ENCODE results near the gene MRPL44.
"Not testable (repeated sequence)": the region's sequence is repeated elsewhere in the genome, so short reads cannot be mapped to it uniquely, and the experiment has no call there.

The MRPL44 gene

GRCh38 chr2:223936862-223937326, 20.4 kb upstream of the MRPL44 start:
- DNase-seq (ENCODE audit: low spot score): no peak

- no peak for DNase-seq (ENCODE audit: low spot score)
These were observed 19.7 kb upstream of the MRPL44 start for GRCh38 chr2:223937535-223937934.

GRCh38 chr2:223939438-223939837, 17.8 kb upstream of the MRPL44 start:
- not testable (repeated sequence) for DNase-seq (ENCODE audit: low spot score)

- DNase-seq (ENCODE audit: low spot score): no peak
These were observed 15.5 kb upstream of the MRPL44 start for GRCh38 chr2:223941579-223942277.

GRCh38 chr2:223943135-223943534, 14.1 kb upstream of the MRPL44 start:
- DNase-seq (ENCODE audit: low spot score): no peak

GRCh38 chr2:223943561-223944008, 13.7 kb upstream of the MRPL44 start:
- DNase-seq (ENCODE audit: low spot score): peak; percentile 92

- DNase-seq (ENCODE audit: low spot score): no peak
These were observed 13.0 kb upstream of the MRPL44 start for GRCh38 chr2:223944166-223944702.

GRCh38 chr2:223944703-223945531, 12.3 kb upstream of the MRPL44 start, which contains the start of gene WDFY1:
WDFY1 (minus strand) TSS chr2:223945335; CDS start chr2:223945284, 51 bp downstream.
- DNase-seq (ENCODE audit: low spot score): peak; percentile 72

- no peak for DNase-seq (ENCODE audit: low spot score)
These were observed 11.5 kb upstream of the MRPL44 start for GRCh38 chr2:223945755-223946154.

- no peak for DNase-seq (ENCODE audit: low spot score)
These were observed 9.5 kb upstream of the MRPL44 start for GRCh38 chr2:223947711-223948205.

- DNase-seq (ENCODE audit: low spot score): no peak
These were observed 7.9 kb upstream of the MRPL44 start for GRCh38 chr2:223949241-223949840.

GRCh38 chr2:223950448-223951347, 6.6 kb upstream of the MRPL44 start:
- no peak for DNase-seq (ENCODE audit: low spot score)

- no peak for DNase-seq (ENCODE audit: low spot score)
These were observed 4.8 kb upstream of the MRPL44 start for GRCh38 chr2:223952280-223952968.

- DNase-seq (ENCODE audit: low spot score): no peak
These were observed 2.9 kb upstream of the MRPL44 start for GRCh38 chr2:223954401-223954800.

GRCh38 chr2:223956300-223956699, 963 bp upstream of the MRPL44 start:
- DNase-seq (ENCODE audit: low spot score): no peak

- DNase-seq (ENCODE audit: low spot score): no peak
These were observed 2.4 kb downstream of the MRPL44 start for GRCh38 chr2:223959688-223960087.

- no peak for DNase-seq (ENCODE audit: low spot score)
These were observed 10.7 kb downstream of the MRPL44 start for GRCh38 chr2:223967981-223968380.

GRCh38 chr2:223969315-223969714, 12.1 kb downstream of the MRPL44 start:
- no peak for DNase-seq (ENCODE audit: low spot score)

- DNase-seq (ENCODE audit: low spot score): no peak
These were observed 12.6 kb downstream of the MRPL44 start for GRCh38 chr2:223969856-223970255.

GRCh38 chr2:223970343-223971128, 13.3 kb downstream of the MRPL44 start:
- DNase-seq (ENCODE audit: low spot score): no peak
